ENCODE data around the gene DPF3. TPM values are rescaled to one million over a fixed set of nuclear protein-coding genes. Genes with fewer than 3 reads are reported as not detected.

DPF3 gene
- total RNA-seq, 4 donors from 2014 or later, result 0.39 to 3.4 (median 1.6) TPM

DNA sequence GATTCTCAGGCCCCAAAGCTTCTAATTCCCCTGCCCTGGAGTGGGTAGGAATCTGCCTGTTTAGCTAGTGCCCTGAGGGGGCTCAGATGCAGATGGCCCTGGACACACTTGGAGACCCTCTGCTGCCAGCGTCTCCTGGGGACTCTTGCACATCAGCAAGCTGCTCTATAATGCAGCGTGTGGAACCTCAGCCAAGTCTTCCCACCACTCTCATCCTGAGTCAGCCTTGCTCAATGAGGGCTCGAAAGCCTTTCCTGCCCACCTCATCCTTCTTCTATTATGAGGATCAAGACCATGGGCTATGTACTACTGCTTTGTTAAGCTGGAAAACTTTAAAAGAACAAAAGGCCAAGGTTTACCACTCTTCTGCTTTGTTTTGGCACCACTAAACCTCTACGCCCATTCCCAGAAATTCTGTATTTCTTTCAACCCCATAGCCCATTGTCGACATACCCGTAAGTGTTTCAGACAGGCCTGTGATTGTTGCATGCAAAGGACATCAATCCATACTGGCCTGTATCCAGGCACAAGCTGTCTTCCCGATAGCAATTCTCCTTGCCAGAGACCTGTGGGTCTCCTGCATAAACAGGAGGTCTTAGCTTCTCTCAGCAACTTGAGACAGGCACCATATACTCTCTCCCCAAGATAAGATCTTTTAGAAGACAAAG is 246.9 kb downstream of the DPF3 start:
- Histone ChIP-seq H3K9me3 (no peaks in the 10 kb centered on the region), H3K27me3 (no peaks in the 10 kb centered on the region), H3K27ac (no peak overlapping the region), H3K36me3 (no peaks in the 10 kb centered on the region), H3K4me1 (no peaks in the 10 kb centered on the region), H3K4me3 (no peak overlapping the region)
- 82% methylated on average over 6 of the region's 7 CpGs for WGBS
- TF ChIP-seq POLR2A (IDR thresholded peaks at IDR 0.05), result no peak
- TF ChIP-seq POLR2AphosphoS5 (IDR thresholded peaks at IDR 0.05), result no peak
- TF ChIP-seq, protein P1, sequence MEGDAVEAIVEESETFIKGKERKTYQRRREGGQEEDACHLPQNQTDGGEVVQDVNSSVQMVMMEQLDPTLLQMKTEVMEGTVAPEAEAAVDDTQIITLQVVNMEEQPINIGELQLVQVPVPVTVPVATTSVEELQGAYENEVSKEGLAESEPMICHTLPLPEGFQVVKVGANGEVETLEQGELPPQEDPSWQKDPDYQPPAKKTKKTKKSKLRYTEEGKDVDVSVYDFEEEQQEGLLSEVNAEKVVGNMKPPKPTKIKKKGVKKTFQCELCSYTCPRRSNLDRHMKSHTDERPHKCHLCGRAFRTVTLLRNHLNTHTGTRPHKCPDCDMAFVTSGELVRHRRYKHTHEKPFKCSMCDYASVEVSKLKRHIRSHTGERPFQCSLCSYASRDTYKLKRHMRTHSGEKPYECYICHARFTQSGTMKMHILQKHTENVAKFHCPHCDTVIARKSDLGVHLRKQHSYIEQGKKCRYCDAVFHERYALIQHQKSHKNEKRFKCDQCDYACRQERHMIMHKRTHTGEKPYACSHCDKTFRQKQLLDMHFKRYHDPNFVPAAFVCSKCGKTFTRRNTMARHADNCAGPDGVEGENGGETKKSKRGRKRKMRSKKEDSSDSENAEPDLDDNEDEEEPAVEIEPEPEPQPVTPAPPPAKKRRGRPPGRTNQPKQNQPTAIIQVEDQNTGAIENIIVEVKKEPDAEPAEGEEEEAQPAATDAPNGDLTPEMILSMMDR (IDR thresholded peaks at IDR 0.05), result no peak
- DNase-seq (ENCODE audit: low spot score in 2 of 2), result no peak

DNA sequence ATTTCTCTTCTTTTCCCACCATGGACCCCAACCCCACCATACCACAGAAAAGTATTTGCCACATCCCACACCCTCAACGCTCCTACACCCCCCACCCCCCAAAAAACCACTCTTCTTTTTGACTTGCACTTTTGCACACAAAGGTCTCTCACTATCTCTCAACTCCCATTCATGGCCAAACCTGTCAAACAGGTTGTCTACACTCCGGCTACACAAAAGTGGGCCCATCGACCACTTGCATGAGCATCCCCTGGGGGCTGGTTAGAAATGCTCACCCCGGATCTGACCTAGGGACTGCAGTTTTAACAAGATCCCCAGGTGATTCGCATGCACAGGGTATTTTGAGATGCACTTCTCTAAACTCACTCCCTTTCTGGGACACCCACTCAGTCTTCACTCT is 248.2 kb downstream of the DPF3 start:
- H3K9me3 ChIP-seq, result no peaks in the 10 kb centered on the region
- DNase-seq (ENCODE audit: low spot score in 2 of 2), result no peak
- no peaks in the 10 kb centered on the region for H3K4me1 ChIP-seq
- H3K4me3 ChIP-seq, result no peak overlapping the region
- no peak for TF ChIP-seq POLR2AphosphoS5 (IDR thresholded peaks at IDR 0.05)
- TF ChIP-seq, protein P1 (IDR thresholded peaks at IDR 0.05), result no peak
- no peak for TF ChIP-seq EP300 (IDR thresholded peaks at IDR 0.05)
- TF ChIP-seq POLR2A (IDR thresholded peaks at IDR 0.05), result no peak
- H3K27ac ChIP-seq, result no peak overlapping the region
- 62% methylated on average over 5 of the region's 5 CpGs for WGBS
- H3K36me3 ChIP-seq, result no peaks in the 10 kb centered on the region
- H3K27me3 ChIP-seq, result no peaks in the 10 kb centered on the region

DNA sequence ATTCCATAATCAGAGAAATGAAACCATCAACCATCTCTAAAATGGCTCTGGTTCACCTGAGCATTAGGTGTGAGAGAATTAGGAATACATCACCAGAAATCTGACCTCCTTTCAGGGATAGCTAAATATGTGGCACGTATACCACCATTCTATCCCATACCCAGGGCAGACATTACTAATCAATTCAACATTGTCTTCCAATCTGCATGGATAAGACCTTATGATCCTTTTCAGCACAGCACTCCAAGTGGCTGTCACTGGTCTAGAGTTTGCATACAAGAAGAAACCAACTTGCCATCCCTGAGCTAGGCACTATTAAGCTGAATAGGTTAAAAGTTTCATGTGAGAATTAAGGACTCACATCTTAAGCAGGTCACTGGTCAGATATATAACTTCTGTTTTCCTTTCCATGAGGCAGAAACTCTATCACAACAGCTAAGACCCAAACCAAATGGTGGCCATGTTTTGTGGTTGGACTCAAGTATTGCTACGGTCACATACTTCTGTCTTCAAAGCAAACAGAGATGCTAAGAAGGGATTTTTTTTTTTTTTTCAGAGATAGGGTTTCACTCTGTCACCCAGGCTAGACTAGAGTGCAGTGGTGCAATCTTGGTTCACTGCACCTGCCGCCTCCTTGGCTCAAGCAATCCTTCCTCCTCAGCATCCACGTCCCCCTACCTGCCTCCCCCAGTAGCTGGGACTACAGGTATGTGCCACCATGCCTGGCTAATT is 249.0 kb downstream of the DPF3 start:
- no peak for TF ChIP-seq POLR2A (IDR thresholded peaks at IDR 0.05)
- TF ChIP-seq EP300 (IDR thresholded peaks at IDR 0.05), result no peak
- no peak for TF ChIP-seq POLR2AphosphoS5 (IDR thresholded peaks at IDR 0.05)
- TF ChIP-seq, protein P1 (IDR thresholded peaks at IDR 0.05), result no peak
- no peaks in the 10 kb centered on the region for H3K27me3 ChIP-seq
- no peak overlapping the region for H3K4me3 ChIP-seq
- WGBS, result 70% methylated on average over 4 of the region's 4 CpGs
- H3K27ac ChIP-seq, result no peak overlapping the region
- no peaks in the 10 kb centered on the region for H3K4me1 ChIP-seq
- DNase-seq (ENCODE audit: low spot score in 2 of 2), result no peak
- H3K36me3 ChIP-seq, result no peaks in the 10 kb centered on the region
- no peaks in the 10 kb centered on the region for H3K9me3 ChIP-seq

DNA sequence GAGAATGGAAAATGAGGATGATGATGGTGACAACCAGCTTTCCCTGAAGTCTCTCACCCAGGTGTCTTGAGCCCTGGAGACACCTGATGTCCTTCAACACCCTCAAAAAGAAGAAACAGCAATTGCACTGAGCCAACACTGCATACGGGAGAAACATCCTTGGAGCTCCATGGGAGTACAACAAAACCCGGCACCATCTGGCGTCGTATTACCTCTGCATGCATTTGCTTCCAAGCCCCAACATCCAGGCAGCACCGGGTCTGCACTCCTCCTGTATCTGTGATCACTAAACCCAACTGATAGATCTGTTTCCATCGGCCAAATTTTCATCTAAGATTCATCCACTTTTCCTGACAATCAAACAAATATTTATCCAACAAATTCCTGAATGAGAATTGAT is 249.9 kb downstream of the DPF3 start:
- Histone ChIP-seq H3K4me1 (no peaks in the 10 kb centered on the region), H3K36me3 (no peaks in the 10 kb centered on the region), H3K27me3 (no peaks in the 10 kb centered on the region), H3K4me3 (no peak overlapping the region), H3K9me3 (no peaks in the 10 kb centered on the region), H3K27ac (no peak overlapping the region)
- TF ChIP-seq POLR2A (IDR thresholded peaks at IDR 0.05) (no peak), EP300 (IDR thresholded peaks at IDR 0.05) (no peak), POLR2AphosphoS5 (IDR thresholded peaks at IDR 0.05) (no peak)
- TF ChIP-seq, protein P1 (IDR thresholded peaks at IDR 0.05), result no peak
- WGBS, result 88% methylated on average over 6 of the region's 6 CpGs
- no peak for DNase-seq (ENCODE audit: low spot score in 2 of 2)

DNA sequence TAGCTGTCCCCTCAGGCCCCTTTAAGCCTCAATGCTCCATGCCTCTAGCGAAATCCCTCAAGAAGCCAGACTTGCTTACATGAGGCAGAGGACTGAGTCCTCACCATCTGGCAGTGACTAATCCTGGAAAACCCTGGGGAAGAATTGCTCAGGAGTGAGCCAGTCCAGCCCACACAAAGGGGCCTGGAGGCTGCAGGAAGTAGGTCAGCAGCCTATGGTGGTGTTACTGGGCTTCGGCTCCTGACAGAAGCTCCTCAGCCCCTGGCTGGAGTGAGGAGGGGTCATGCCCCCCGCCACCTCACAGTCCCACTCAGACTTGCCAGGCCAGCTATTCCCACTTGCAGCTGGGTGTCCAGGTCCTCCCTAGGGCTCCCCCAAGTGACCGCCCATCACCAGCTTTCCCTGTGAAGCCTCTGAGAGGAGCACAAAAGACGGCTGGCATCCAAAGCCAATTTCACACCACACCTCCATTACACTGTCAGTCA is 250.5 kb downstream of the DPF3 start:
- no peak for TF ChIP-seq POLR2A (IDR thresholded peaks at IDR 0.05)
- no peak for TF ChIP-seq EP300 (IDR thresholded peaks at IDR 0.05)
- TF ChIP-seq, protein P1 (IDR thresholded peaks at IDR 0.05), result no peak
- TF ChIP-seq POLR2AphosphoS5 (IDR thresholded peaks at IDR 0.05), result no peak
- Histone ChIP-seq H3K4me3 (no peak overlapping the region), H3K27ac (no peak overlapping the region), H3K4me1 (no peaks in the 10 kb centered on the region), H3K9me3 (no peaks in the 10 kb centered on the region), H3K27me3 (no peaks in the 10 kb centered on the region), H3K36me3 (no peaks in the 10 kb centered on the region)
- no peak for DNase-seq (ENCODE audit: low spot score in 2 of 2)
- WGBS, result 58% methylated on average over 5 of the region's 5 CpGs

Data from suprapubic skin (tissue), 4 donors.